GM12873 (cell line): ENCODE measurements around the gene AP1S1.
A peak's percentile ranks its signal among the peaks of the same experiment; 100 is the strongest.

Experiments
- TF ChIP-seq, protein P1 (sequence below): IDR thresholded peaks from 2 replicates; pipeline ENCODE4 v1.5.1; 2012; ENCODE audit warnings: low read depth, mild to moderate bottlenecking, moderate library complexity, low read length, control low read depth; ENCODE audit not compliant: insufficient read depth; ENCODE audit errors: missing control alignments

AP1S1 gene

DNA sequence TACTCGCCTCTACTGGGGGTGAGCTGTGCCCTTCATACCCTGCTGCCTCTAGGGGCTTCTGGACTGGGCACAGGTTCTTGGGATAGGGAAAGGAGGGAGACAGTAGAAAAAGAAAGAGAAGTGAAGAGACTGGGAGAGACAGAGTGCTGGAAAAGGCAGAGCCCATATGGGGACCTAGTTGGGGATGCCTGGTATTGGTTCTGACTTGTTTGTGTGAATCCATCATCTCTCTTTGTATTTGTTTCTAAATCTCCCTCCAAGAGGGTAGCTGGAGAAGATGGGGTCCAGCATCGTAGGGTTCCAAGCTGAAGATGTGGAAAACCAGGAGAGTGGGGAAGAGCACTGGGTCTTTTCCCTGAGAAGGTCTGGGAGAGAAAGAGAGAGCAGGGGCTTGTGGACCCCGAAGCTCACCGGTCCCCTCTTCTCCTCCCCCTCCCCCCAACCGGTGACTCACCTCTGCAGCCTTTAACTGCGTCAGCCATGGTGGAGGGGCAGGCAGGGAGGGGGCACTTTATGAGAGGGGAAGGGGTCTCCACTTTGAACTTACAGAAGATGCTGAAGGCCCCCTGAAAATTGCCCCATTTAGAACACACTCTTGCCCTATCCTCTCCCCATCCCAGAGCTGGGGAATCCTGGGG is 14.3 kb downstream of the AP1S1 start:
- TF ChIP-seq, protein P1, sequence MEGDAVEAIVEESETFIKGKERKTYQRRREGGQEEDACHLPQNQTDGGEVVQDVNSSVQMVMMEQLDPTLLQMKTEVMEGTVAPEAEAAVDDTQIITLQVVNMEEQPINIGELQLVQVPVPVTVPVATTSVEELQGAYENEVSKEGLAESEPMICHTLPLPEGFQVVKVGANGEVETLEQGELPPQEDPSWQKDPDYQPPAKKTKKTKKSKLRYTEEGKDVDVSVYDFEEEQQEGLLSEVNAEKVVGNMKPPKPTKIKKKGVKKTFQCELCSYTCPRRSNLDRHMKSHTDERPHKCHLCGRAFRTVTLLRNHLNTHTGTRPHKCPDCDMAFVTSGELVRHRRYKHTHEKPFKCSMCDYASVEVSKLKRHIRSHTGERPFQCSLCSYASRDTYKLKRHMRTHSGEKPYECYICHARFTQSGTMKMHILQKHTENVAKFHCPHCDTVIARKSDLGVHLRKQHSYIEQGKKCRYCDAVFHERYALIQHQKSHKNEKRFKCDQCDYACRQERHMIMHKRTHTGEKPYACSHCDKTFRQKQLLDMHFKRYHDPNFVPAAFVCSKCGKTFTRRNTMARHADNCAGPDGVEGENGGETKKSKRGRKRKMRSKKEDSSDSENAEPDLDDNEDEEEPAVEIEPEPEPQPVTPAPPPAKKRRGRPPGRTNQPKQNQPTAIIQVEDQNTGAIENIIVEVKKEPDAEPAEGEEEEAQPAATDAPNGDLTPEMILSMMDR, result no peak

DNA sequence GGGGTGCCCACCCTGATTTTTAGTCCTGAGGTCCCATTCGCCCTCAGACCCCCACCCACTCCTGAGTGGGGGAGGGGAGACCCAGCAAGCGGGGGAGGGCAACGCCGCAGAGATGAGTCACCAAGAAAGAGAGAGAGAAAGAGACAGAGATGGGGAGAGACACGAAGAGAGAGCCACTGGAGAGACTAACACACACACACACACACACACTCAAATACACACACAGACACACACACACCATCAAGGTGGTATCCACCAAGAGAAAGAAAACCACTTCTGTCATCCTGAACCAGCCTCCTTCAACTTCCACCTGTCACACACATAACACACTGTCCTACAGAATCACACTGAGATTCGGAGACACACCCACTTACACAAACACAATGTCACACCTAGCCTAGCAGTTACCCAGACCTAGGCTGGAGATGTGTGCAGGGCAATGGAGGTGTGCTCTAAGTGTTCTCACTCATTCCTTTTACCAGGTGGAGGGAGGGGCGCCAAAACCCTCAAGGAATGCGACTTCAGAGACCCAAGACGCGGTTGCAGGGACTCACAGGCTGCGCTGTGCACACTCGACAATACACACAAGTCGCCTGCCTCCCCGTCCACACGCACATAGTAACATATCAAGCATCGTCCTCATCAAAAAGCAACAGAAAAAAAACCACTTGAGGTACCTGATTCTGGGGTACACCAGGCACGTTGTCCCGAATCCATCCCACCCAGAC is 15.0 kb downstream of the AP1S1 start:
- TF ChIP-seq, protein P1, result no peak

DNA sequence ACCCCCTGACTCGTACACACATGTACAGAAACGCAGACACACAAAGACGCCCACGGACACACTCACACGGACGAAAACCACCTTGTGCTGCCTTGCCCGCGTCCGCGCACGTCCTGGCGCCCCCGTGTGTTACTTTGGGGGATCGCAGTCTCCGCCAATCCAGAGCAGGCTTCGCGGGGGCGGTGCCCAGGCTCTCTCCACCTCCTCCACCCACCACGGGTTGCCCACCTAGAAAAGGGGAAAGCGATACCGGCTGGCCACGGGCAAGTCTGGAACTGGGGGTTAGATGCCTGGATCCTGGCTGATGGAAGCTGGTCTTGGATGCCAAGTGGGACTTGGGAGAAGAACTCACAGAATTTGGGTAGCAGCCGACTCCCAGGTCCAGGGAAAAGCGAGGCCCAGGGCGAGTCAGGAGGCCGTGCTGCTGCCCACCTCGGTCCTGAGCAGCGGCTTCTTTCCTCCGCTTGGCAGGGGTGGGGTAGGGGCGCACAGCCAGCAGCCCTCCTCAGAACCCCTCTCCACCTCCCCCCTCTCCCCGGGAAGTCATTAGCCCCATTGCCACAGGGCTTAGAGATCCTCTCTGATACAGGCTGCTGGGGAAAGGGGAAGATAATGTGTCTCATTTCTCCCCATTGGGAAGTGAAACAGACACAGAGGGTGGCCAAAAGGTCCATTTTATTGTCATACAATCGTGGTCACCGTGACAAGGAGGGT is 15.7 kb downstream of the AP1S1 start:
- TF ChIP-seq, protein P1, result peak; percentile 96

DNA sequence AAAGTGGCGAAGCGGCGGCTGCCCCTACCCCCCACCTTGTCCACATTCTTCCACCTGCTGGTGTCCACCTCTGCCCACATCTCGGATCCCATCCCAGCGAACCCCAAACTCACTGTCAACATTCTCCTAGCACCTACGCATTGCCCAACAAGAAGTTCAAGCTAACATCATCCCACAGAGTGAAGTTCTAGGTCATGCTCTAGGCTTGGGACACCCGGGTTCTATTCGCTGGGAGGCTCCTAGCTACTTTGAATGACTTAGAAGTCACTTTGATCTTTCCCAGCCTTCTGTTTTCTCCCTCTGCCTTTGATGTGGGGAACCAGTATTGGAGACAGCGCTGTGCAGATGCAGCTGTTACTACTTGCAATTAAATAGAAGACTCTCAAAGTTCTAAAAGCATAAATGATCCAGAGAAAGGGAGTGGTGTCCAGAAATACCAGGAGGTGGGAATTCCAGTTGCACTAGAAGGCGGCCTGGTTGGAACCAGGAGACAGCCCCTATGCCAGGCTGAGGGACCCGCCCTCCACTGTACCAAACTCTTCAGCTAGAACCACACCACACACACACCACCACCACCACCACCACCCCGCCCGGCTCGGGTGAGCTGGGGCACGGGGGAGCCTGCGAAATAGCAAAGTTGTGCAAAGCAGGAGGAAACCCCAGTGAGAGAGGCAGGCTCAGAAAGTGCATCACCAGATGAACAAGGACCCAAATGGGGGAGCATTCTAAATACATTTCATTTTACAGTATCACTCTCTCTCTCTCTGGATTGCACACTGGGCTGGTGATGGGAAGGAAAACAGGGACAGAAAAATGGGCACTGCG is 16.6 kb downstream of the AP1S1 start:
- TF ChIP-seq, protein P1, result no peak

DNA sequence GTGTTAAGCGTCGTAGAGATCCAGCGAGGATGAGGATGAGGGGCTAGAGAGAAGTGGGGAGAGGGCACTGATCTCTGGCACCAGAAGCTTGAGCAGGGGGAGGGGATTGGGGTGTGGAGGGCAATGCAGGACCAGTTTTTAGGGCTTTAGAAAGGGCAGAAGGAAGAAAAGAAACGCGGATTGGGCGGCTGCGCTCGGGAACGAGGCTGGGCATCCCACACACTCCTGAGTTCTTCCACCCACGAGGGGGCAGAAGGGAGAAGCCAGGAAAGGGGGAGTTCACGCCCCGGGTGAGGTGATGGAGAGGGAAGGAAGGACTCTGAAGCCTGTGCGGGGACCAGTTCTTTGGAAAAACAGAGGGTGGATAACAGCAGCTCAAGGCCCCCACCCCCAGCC is 17.2 kb downstream of the AP1S1 start:
- TF ChIP-seq, protein P1, result no peak

DNA sequence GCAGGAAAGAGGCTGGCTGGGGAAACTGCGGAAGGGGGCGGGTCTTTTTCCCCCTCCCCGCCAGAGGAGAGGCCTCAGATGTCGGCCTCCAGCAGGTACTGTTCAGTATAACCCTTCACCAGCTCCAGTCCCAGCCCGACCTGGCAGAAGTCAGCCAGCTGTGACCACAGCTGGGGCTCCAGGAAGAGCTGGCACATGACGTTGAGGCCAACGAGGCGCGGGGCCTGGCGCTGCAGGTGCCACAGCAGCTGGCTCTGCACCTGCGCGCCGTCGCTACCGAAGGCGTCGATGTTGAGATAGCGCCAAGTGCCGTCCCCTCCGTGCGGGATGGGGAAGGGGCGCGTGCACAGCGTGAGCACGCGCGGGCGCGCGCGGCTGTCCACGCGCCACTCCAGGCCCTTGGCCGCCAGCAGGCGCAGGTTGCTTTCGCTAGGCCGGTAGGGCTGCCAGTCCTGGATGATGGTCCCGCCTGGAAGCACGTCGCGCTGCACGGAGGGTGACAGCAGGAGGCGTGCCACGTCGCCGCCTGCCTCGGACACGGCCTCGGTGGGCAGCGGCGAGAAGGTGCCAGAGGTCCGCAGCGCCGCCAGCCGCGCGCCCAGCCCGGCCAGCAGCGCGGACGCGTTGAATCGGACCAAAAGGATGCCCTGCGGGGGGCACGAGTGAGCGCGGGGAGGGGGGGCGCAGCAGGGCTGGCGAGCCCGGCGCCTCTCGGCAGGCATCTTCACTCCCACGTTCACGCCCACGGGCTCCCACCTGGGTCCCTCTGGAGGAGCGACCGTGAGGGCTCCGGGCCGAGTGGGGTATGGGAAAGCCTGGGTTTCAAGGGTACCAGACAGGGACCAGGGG is 18.0 kb downstream of the AP1S1 start:
- TF ChIP-seq, protein P1, result no peak
